Activated CD4-positive, CD25-positive, alpha-beta regulatory T cell treated with anti-CD3 and anti-CD28 coated beads, Interleukin-2, amount 50 U/mL, for 72 hours (primary cell): ENCODE data around the gene NFIA.

Experiments
- DNase-seq: peaks from one replicate; pipeline ENCODE4 v3.0.0; 2021

The NFIA gene

GRCh38 chr1:61420243-61420642 lies 337.9 kb downstream of the NFIA start:
- no peak for DNase-seq

- no peak for DNase-seq
Measured at GRCh38 chr1:61420909-61421835, 338.8 kb downstream of the NFIA start.

GRCh38 chr1:61423643-61424042 lies 341.3 kb downstream of the NFIA start:
- DNase-seq, result no peak

GRCh38 chr1:61424382-61424781 lies 342.0 kb downstream of the NFIA start:
- DNase-seq, result no peak

GRCh38 chr1:61425040-61425439 lies 342.7 kb downstream of the NFIA start:
- DNase-seq, result no peak

GRCh38 chr1:61426254-61426653 lies 343.9 kb downstream of the NFIA start:
- DNase-seq, result no peak

- DNase-seq, result no peak
Measured at GRCh38 chr1:61426885-61427284, 344.5 kb downstream of the NFIA start.

GRCh38 chr1:61427510-61427909 lies 345.1 kb downstream of the NFIA start:
- DNase-seq, result no peak

GRCh38 chr1:61428146-61428545 lies 345.8 kb downstream of the NFIA start:
- no peak for DNase-seq

- DNase-seq, result no peak
Measured at GRCh38 chr1:61432616-61433388, 350.4 kb downstream of the NFIA start.

- DNase-seq, result no peak
Measured at GRCh38 chr1:61433646-61434045, 351.3 kb downstream of the NFIA start.

- no peak for DNase-seq
Measured at GRCh38 chr1:61434276-61434675, 351.9 kb downstream of the NFIA start.

GRCh38 chr1:61435226-61435625 lies 352.9 kb downstream of the NFIA start:
- no peak for DNase-seq

- DNase-seq, result no peak
Measured at GRCh38 chr1:61436016-61436415, 353.7 kb downstream of the NFIA start.

GRCh38 chr1:61436491-61437120 lies 354.2 kb downstream of the NFIA start:
- DNase-seq, result no peak

GRCh38 chr1:61439234-61439633 lies 356.9 kb downstream of the NFIA start:
- no peak for DNase-seq

GRCh38 chr1:61441723-61442262 lies 359.4 kb downstream of the NFIA start:
- DNase-seq, result no peak

- DNase-seq, result no peak
Measured at GRCh38 chr1:61442544-61442943, 360.2 kb downstream of the NFIA start.

- DNase-seq, result no peak
Measured at GRCh38 chr1:61444288-61444687, 361.9 kb downstream of the NFIA start.

- no peak for DNase-seq
Measured at GRCh38 chr1:61445269-61445825, 363.0 kb downstream of the NFIA start.

- DNase-seq, result no peak
Measured at GRCh38 chr1:61446531-61446991, 364.2 kb downstream of the NFIA start.

GRCh38 chr1:61447106-61447967 lies 365.0 kb downstream of the NFIA start:
- DNase-seq, result no peak
